EL (cell line): ENCODE data around the gene PPP1R3D.

Experiments
- DNase-seq: peaks from one replicate; pipeline ENCODE4 v3.0.0-alpha.2; 2016

Gene PPP1R3D

DNA sequence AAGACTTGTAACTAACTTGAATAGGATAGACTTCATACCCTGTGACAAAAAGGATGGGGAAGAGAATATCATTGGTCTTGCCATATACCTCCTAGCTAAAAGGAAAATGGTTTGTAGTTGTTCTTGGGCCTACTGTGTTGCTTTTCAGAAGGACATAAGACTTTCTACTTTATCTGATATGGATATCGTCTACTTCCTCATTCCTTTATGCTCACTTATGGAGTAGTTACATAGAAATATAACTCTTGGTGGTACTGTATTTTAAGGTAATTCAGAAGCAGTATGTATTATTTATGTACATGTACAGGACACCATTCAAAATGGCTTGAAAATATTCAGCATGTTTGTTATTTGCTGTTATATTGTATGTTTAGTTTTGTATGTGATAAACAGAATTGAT lies 8.1 kb upstream of the PPP1R3D start:
- no peak for DNase-seq

DNA sequence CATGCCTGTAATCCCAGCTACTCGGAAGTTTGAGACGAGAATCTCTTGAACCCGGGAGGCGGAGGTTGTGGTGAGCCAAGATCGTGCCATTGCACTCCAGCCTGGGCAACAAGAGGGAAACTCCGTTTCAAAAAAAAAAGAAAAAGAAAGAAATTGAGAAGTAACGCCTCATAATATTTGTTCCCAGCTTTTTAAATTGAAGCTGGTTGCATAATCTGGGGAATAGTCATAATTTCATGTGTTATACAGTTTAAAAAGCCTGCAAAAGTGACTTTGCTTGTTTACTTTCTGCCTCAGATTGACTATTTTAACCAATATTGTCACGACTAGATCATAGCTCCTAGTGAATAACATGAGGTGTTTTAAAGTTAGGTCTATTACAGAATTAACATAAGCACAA lies 7.3 kb upstream of the PPP1R3D start:
- DNase-seq: no peak

DNA sequence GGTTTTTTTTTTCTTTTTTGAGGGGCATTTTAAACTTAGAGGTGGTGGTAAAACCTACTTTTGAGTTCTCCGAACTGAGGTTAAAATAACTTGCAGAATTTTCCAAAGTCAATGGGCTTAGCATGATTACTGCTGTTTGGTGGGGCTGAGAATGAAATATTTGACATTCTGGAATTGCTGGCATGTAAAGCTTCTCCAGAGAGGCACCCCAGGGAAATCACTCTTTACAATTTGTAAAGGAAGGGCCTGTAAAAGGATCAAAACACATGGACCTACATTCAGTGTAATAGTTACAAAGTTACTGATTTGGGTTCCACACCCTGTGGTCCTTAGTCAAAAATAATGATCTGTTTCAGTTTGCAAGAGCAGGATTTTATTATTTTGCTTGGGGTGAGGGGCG lies 5.6 kb upstream of the PPP1R3D start:
- no peak for DNase-seq

DNA sequence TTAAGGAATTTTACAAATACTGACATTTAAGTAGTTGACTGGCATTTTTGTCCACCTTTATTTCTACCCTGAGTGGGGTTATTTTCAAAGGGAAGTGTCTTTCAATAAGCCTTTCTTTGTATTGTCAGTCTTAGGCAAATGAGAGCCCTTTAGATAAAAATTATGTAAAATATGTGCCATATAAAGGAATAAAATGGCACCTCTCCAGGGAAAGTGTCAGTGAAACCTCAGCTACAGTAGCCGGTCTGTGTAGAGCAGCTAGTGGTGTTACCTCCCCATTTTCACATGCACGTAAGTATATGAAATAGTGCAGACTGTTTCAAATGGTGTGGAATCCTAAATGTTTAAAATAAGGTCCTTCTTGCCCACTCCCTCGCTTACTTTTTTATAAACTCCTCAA lies 5.1 kb upstream of the PPP1R3D start:
- no peak for DNase-seq

DNA sequence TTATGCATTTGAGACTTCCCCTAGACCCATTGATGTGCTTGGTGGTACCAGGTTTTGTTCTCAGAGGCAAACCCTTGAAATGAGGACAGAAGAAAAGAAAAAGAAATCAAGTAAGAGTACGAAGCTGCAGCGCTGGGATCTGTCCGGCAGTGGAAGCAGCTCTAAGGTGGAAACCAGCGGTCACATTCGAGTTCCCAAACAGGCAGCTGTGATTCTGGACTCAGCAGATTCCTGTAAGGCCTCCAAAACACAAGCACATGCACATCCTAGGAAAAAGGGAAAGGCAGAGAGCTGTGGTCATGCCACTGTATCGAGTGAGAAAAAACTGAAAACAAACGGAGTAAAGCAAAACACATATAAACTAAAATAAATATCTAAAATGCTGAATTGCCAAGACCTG lies 4.6 kb upstream of the PPP1R3D start:
- no peak for DNase-seq

DNA sequence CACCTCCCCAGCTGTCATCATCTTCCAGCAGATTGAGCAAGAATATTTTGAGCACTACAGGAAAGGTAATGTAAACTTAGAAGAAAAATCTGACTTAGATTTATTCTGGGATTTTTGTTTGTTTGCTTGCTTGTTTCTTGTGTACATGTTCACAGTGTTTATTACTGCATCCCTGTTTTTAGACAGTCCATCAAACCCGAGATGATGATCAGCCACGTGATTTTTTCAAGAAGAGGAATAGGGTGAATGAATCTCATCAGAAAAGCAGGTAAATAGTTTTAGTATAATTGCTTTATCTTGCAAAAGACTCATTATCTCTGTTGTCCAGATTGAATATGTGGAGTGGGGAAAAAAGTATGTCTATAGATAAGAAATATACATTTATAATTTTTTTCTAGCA lies 2.1 kb upstream of the PPP1R3D start:
- no peak for DNase-seq

DNA sequence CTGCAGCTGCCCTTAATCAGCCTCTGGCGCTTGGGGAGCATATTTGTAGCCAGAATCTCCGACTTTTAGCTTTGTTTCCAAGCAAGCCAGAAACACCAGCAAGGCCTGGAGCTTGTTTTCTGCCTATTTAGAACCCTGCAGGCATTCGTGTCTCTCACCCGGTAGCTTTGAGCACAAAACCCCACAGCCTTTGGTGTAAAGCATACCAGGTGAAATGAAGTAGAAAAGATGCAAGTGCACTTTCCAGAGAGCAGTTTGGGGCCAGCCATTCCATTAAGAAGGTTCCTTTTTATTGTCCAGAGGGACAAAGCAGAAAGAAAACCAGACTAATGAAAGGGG lies 820 bp upstream of the PPP1R3D start:
- DNase-seq: no peak

DNA sequence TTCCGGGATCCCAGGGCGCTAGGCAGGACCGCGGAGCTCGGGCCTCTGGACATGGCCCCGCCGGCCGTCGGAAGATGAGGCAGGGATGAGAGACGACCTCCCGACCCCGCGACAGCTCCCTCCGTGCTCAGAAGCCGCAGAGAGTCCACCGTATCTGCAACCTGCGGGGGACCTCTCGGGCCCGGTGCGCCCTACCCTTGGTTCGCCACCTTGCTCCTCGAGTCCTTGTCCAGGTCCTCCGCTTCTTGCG lies 301 bp downstream of the PPP1R3D start:
- DNase-seq: no peak

DNA sequence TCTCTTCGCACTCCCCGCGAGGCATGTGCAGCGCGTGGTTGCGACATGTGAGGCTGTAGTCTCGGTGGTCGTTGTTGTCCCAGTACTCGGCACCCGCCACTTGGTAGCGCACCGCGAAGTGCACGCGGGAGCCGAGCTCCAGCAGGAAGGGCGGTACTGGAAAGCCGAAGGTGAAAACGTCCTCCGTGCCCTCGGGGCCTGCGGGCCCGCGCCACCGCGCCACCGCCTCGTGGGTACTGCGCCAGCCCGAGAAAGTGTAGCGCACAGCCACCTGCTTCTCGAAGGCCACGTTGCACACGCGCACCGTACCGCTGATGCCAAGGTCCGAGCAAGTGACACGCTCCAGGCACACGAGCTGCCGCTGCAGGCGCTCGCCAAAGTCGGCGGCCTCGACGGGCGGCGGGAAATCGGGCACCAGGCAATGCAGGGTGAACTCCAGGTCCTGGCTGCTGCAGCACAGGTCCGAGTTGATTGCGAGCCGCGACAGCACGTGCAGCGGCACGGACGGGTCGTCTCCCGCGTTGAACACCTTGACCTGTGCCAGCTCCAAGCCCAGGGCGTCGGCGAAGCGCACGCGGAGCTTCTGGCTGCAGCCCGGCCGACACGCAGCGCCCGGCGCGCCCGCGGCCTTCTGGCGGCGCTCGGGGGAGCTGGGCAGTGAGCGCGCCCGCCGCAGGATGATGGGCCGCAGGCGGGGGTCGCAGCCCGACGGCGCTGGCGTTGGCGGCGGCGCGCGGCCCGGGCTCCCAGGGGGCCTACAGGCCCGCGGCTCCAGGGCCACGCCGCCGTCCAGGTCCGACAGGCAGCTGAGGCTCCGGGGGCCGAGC lies 840 bp downstream of the PPP1R3D start:
- no peak for DNase-seq

DNA sequence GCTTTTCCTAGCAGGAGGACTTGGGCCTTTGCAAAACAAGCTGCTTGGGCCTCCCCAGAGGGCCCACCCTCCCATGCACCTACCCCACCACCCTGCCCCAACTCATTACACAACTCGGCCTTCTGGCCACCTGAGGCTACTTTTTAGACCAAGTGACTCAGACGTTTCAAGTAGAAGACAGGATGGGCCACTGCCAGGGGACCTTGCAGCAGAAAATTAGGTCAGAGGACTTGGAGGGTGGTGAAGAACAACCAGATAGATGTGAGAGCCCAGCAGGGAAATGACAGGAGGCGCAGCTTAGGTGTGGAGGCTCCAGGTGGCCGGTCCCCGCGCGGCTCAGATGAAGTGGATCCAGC lies 1.4 kb downstream of the PPP1R3D start:
- DNase-seq: peak; percentile 41

DNA sequence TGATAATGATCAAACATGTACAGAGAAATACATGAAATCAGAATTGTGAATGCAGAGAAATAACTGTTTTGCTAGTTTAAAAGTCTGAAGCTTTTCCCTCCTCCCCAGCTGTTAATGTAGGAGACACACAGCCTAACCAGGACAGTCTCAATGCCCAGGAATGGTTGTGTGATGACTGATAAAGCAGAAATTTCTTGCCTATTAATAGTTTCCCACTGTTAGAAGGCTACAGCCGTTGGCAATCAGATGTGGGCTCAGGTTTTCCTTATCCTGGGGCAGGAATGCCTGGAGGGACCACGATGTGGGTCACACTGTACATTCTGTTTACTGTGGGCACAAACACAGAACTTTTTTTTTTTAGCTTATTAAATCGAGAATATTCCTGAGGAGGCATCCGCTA lies 1.9 kb downstream of the PPP1R3D start:
- peak; percentile 81 for DNase-seq

DNA sequence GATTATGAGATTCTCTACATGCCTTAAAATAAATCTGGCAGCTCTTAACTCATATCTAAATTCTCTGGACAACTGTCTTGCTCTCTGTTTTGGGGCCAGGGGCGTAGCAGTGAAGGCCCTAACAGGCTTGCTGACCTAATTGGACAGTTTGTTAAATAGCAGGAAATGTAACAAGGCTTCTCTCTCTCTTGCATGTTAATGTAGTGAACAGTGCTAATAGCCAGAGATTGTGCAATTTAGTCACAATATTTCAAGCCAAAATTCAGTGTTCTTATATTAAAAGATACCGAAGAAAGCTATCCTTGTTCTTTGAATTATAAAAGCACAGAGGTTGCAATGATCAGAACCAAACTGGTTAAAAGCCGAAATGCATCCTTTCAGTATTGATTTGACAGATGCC lies 3.0 kb downstream of the PPP1R3D start:
- DNase-seq: no peak

DNA sequence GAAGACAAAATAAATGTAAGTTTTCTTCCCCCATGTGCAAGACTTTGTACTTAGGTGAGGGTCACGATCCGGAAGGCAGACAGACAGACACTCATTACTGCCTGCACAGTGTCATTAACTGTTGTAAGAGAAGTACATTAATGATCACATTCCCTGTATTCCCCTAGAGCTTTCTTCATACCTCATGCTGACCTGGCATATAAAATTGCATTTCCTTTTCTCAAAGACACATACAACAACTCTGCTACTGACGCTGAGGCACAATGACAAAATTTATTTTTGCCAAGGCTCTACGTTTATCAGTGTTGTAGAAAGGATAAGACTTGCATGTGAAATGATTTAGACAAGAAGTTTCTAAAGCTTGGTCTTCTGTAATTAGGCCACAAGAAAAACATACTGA lies 3.7 kb downstream of the PPP1R3D start:
- no peak for DNase-seq

DNA sequence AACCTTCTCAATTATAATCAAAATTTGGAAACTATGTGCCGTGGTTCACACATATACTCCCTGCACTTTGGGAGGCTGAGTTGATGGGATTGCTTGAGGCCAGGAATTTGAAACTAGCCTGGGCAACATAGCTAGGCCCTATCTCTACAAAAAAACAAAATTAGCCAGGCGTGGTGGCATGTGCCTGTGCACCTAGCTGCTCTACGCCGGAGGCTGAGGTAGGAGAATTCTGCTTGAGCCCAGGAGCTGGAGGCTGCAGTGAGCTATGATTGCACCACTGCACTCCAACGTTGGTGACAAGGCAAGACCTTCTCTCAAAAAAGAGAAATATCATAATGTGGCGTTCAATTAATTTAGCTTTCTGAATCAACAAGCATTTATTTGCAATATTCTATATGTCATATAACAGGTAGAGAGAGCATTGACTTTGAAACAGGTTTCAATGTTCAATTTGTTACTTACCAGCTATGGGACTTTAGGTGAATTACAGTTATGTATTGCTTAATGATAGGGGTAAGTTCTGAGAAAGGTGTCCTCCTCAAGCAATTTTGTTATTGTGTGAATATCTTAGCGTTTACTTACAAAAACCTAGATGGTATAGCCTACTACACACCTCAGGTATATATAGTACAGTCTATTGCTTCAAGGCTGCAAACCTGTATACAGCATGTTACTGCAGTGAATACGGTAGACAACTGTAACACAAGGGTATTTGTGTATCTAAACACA lies 4.5 kb downstream of the PPP1R3D start:
- DNase-seq: no peak

DNA sequence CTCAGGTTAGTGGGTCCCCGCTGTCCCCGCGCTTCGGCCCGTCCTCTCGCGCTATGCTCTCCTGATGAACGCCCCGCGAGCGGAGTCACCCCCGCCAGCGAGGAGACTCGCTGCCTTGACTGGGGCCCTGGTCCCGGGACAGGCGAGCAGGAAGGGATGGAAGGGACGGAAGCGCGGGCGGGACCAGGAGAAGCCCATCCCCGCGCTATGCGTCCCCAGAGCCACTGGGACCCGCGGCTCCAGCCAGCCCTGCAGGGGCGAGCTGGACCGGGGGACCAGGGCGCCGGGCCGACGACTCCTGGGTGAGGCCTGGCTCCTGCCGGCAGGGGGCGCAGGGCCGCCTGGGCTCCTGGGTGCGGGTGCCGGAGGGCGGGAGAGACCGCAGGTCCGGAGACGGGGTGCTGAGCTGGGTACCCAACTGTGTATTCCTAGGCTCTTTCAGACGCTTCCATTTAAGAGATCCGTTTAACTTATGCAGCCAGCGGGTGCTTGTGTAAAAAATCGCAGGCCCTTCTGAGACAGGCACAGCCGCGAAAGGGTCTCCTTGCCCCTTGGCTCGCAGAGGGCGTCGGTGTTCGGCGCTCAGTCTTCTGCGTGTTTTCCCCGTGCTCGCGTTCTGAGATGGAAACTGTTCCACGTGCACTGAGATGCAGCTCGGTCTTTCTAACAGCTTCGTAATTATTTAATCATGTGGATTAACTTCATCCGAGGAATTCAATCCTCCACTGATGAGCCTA lies 6.1 kb downstream of the PPP1R3D start:
- peak; percentile 80 for DNase-seq

DNA sequence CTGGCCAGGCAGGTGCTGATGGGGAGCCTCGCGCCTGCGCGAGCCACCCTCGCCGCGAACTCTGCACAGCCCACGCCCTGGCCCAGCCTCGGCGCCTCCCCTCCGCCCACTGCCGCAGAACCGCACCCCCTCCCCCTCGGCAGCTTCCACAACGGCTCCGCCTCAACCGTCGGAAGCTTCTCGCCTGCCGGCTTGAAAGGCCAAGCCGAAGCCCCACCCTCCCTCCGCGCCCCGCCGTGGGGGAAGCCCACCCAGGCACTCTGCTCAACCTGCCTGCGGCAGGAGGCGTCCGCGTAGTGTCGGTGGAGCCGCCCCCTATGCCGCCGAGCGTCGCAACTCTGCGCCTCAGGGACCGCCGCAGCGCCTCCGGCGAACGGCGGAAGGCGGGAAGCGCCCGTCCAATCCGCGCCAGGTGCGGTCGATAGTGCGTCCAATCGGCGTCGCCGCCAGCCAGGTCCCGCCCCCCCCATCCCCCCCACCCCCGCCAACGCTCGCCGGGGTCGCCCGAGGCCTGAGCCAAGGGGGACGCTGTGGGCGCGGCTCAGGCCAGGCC lies 6.7 kb downstream of the PPP1R3D start, which contains the start of gene SYCP2:
TSS of gene SYCP2 (minus strand) at position 342 of the 553 bp plus-strand sequence. CDS start 11,224 bp downstream, outside the sequence.
- no peak for DNase-seq

DNA sequence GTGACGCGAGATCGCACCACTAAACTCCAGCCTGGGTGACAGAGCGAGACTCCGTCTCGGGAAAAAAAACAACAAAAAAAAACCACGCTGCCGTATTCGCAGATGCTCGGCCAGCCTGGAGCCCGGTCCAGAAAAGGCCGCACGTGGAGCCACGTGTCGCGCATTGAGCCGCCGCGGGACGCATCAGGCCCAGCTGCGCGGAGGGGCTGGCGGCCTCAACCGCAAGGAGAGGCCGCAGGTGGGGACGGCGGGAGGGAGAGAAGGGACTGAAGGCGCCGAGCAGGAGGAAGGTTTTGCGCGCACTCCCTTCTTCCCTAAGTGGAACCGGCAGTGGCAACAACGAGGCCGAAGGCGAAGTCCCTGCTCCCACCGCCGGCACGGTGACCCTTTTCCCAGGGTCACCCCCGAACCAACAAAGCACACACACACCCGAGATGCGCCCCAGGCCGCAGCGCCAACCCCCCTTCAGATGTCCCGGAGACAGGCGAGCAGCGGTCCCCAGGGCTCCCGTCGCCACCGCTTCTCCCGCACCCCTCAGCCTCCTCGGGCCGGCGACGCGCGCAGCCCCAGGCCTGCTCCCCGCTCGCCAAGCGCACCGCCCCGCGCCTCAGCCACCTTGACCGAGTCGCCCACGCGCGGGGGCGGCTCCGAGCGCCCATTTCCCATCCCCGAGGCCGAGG lies 7.3 kb downstream of the PPP1R3D start:
- no peak for DNase-seq

DNA sequence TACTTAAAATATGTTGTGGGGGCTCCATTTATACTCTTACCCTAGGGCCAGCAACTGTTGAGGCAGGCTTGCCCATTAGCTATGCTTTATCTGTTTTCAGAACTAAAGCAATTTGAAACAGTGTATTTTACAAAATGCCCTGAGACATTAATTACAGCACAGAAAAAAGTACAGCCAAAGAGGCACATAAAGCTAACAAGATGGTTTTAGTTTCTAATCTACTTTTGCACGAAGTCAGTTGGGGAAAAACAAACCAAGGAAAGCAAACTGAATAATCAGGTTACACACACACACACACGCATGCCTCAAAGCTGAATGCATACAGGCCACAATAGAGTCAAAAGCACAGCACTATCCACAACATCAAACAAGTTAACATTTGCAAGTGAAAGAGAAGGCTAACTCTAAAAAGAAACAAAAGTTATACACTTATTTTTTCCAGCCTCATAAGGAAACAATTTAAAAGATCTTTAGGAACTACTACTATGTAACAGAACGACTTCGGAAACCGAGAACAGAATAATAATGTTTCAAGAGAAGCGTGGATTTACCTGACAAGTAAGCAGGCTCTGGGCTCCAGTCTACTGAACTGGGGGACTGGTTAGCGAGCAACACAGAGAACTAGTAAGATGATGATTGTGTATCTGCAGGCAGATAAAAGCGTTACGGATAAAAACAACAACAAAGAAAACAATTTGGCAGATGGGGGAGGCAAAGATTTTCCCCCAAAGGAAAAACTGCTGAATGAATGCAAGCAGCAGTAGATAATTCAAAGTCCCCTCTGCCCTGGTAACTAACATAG lies 8.4 kb downstream of the PPP1R3D start:
- no peak for DNase-seq

DNA sequence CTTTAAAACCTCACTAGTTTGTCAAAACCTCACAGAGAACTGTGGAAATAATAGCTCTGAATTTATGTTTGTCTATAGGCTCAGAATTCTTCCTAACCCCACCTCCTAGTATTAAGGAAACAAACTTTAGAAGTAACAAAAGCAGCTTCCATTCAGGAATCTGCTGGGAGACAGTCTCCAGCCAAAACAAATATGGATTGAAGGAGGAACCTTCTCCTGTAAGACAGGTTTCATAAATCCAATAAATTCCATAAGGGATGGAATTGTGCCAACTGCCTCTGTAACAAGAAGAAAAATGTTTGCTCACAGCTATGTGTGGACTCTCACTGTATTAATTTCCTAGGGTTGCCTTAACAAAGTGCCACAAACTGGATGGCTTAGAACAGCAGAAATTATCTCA lies 14.2 kb downstream of the PPP1R3D start:
- peak; percentile 34 for DNase-seq

DNA sequence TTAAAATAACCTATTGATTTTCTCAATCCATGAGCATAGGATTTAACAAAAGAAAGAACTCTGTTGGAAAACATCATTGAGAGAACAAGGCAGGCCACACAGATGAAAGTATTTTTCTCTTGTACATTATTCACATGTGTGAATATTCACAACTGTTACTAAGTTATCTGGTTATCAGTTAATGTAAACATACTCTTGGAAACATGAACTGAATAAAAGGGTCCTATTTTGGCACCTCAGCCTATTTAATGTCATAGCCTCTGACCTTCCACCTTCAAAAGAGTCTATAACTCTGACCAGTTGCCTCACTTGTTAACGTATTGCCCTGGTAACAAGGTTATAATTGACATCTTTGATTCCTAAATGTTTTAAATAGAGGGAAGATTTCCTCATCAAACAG lies 14.7 kb downstream of the PPP1R3D start:
- no peak for DNase-seq

DNA sequence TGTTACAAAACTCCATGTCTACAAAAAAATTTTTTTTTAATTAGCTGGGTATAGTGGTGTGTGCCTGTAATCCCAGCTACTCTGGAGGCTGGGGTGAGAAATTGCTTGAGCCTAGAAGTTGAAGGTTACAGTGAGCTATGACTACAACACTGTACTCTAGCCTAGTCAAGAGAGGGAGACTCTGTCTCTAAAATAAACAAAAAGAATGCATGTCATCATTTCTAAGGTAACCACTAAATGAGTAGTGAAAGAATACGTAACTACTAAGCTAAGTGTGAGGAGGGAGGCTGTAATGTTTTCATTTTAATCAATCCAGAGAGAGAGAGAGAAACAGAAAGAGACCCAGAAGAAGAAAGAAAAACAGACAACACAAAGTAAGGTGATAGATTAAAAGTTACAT lies 16.6 kb downstream of the PPP1R3D start:
- DNase-seq: no peak

DNA sequence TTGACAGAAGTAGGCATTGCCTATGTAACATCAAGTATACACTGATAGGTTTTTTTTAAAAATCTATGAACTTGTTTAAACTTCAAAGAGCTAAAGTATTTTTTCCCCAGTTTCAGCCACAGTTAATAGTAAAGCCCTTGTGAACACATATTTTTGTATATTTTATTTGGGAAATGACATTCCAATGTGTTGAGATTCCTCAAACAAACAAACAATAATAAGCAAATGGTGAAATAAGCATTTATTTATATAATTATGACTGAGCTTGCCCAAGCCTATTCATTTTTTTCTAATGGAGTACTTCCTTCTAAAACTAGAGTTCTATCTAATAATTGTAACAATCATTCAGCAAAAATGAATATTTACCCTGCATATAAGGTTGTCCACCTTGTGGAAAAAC lies 19.2 kb downstream of the PPP1R3D start:
- DNase-seq: peak; percentile 24

DNA sequence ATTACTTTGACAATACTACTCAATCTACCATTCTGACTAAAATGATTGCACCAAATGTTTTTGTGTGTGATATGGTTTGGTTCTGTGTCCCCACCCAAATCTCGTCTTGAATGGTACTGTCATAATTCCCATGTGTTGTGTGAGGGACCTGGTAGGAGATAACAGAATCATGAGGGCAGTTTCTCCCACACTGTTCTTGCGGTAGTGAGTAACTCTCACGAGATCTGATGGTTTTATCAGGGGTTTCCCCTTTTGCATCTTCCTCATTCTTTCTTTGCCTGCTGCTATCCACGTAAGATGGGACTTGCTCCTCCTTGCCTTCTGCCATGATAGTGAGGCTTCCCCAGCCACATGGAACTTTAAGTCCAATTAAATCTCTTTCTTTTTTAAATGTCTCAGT lies 27.5 kb downstream of the PPP1R3D start:
- no peak for DNase-seq
